HL-60/S4 treated with phorbol 12-myristate 13-acetate at 8.2 ng/mL for 4 days and 3 days (cell line): Measurements from ENCODE around the gene SLC38A10.

Source experiments
- in situ Hi-C: fragments of 300-500 bp; cut with MboI; formaldehyde crosslinking; loops from 2 replicates; pipeline ENCODE4 v1.15.0; 2022; ENCODE audit warnings: low sequenced_read_pairs

SLC38A10 gene

DNA sequence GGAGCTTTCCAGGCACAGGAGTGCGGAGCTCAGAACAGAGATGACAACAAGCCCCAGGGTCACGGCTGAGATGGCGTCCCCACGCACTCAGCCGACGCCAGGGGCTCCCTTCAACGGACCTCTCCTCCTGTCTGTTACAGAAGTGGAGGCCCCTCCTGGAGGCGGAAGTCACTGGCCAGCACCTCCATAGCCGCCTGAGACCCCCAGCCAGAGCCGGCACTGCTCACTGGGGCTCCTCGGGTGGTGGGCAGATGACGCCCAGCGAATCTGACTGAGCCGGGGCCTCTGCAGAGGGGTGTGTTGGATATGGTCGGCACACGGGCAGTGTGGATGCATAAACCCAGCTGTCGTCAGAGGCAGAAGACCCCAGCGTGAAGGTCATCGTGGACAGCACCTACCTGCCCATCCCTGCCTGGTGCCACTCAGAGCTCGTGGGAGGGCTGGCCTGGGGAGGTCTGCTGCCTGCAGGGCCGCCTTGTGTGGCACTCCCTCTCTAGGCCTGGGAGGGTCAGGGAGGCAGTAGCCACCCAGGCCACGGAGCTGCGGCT, 36.0 kb downstream of the SLC38A10 start:
- in situ Hi-C loops, result loop anchor here (10.0 to 25.0 kb wide), 2 partner anchors 226 to 353 kb away; no protein-coding TSS in a partner anchor

DNA sequence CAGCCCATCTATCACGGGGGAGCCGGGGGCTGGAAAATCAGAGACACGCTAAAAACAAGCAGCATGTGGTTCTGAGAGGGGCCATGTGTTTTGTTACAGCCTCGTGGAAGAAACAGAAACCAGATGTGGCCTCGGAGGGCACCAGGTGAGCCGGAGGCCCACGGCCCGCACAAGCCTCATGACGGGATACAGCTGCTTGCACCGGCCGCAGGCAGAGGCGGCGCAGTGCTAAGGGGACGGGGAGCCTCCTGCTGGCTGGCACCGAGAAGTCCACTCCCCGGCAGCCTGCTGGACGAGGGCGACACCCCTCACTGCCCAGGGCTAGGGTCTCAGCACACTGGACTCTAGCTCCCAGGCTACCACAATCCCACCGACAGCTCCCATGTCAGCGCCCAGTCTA, 36.8 kb downstream of the SLC38A10 start:
- in situ Hi-C loops, result loop anchor here (10.0 to 25.0 kb wide), 2 partner anchors 227 to 354 kb away; no protein-coding TSS in a partner anchor

- in situ Hi-C loops, result loop anchor here (10.0 to 25.0 kb wide), 2 partner anchors 227 to 355 kb away; no protein-coding TSS in a partner anchor
Measured at GRCh38 chr17:81257533-81257932, 37.6 kb downstream of the SLC38A10 start.

DNA sequence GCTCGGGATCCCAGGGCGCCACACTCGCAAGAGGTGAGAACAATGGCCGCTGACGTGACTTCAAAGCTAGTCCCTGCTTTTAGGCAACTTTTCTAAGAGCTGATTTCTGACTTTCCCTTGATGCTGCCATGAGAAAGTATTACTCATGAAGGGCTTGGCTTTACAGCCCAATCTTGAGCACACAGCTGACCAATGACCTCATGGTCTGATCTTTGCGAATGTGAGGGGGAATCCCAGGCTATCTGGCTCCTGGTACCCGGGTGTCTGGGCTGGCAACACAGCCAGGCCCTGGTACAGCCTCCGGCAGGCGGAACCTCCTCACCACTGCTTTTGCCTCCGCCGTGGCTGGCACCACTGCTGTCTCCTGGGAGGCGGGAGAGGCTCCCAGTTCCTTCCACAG, 38.5 kb downstream of the SLC38A10 start:
- in situ Hi-C loops, result loop anchor here (10.0 to 25.0 kb wide), 2 partner anchors 228 to 356 kb away; no protein-coding TSS in a partner anchor

GRCh38 chr17:81254955-81255717, 40.0 kb downstream of the SLC38A10 start:
- in situ Hi-C loops, result loop anchor here (10.0 to 25.0 kb wide), 2 partner anchors 230 to 357 kb away; no protein-coding TSS in a partner anchor

- in situ Hi-C loops, result loop anchor here (10.0 to 25.0 kb wide), 2 partner anchors 231 to 359 kb away; no protein-coding TSS in a partner anchor
Measured at GRCh38 chr17:81253358-81254131, 41.6 kb downstream of the SLC38A10 start.

GRCh38 chr17:81252987-81253329, 42.1 kb downstream of the SLC38A10 start:
- in situ Hi-C loops, result loop anchor here (10.0 to 25.0 kb wide), 2 partner anchors 232 to 359 kb away; no protein-coding TSS in a partner anchor

- in situ Hi-C loops, result loop anchor here (10.0 to 25.0 kb wide), 2 partner anchors 232 to 360 kb away; no protein-coding TSS in a partner anchor
Measured at GRCh38 chr17:81252326-81252986, 42.7 kb downstream of the SLC38A10 start.

GRCh38 chr17:81251709-81252301, 43.3 kb downstream of the SLC38A10 start:
- in situ Hi-C loops, result loop anchor here (10.0 to 25.0 kb wide), 2 partner anchors 233 to 360 kb away; no protein-coding TSS in a partner anchor

DNA sequence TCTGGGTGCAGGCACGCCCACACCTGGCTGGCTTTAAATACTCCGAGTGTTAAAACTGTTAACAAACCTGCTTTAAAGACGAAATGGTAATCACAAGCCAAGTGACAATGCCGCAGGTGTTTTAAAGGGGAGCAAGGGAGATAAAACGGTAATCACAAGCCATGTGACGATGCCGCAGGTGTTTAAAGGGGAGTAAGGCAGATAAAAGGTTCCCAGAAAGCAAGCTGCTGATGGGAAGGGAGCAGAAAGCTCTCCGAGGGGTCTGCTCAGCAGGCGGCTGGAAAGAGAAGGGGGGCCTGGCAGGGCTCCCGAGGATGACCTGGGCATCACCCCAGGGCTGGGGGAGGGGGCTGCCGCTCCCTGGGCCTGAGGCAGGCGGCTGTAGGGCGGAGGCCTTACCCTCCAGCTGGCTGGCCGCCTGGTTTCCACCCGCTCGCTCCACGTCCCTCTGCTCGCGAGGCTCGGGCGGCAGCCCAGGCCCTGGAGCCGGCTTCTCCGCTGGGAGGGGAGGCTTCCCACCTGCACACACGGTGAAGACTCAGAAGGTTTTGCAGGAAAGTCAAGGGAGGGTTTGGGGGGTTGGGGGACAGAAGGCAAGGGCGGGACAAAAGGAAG, 43.9 kb downstream of the SLC38A10 start:
- in situ Hi-C loops, result loop anchor here (10.0 to 25.0 kb wide), 2 partner anchors 234 to 361 kb away; no protein-coding TSS in a partner anchor

GRCh38 chr17:81250286-81251093, 44.6 kb downstream of the SLC38A10 start:
- in situ Hi-C loops, result loop anchor here (10.0 to 25.0 kb wide), 2 partner anchors 234 to 362 kb away; no protein-coding TSS in a partner anchor

DNA sequence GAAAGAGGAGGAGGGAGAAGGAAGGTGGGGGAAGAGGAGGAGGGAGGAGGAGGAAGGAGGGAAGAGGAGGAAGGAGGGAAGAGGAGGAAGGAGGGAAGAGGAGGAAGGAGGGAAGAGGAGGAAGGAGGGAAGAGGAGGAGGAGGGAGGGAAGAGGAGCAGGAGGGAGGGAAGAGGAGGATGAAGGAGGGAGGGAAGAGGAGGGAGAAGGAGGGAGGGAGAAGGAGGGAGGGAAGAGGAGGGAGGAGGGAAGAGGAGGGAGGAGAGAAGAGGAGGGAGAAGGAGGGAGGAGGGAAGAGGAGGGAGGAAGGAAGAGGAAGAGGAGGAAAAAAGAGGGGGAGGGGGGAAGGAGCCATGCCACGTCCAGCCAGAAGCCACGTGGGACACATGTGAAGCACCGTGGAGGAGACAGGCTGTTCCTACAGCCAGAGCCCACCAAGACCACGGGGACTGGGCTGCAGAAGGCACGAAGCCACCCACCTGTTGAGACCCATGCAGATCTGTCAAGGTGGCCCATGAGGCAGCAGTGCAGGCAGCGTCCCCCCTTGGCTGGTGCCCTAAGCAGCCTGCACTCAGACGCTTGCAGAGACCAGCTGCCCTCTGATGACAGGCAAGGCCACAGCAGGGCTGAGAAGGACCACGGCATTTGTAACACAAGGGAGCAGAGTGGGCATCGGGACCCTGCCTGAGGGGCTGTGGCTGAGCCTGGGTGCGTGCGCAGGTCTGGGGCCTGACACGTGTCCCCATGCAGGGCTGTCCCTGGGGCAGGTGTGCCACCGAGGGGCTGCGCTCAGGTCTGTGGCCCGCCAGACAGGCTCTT, 45.7 kb downstream of the SLC38A10 start:
- in situ Hi-C loops, result loop anchor here (10.0 to 25.0 kb wide), 3 partner anchors 112 to 363 kb away; no protein-coding TSS in a partner anchor

- in situ Hi-C loops, result loop anchor here (25.0 kb wide), 1 partner anchor 111 kb away; no protein-coding TSS in a partner anchor
Measured at GRCh38 chr17:81248649-81249048, 46.5 kb downstream of the SLC38A10 start.

DNA sequence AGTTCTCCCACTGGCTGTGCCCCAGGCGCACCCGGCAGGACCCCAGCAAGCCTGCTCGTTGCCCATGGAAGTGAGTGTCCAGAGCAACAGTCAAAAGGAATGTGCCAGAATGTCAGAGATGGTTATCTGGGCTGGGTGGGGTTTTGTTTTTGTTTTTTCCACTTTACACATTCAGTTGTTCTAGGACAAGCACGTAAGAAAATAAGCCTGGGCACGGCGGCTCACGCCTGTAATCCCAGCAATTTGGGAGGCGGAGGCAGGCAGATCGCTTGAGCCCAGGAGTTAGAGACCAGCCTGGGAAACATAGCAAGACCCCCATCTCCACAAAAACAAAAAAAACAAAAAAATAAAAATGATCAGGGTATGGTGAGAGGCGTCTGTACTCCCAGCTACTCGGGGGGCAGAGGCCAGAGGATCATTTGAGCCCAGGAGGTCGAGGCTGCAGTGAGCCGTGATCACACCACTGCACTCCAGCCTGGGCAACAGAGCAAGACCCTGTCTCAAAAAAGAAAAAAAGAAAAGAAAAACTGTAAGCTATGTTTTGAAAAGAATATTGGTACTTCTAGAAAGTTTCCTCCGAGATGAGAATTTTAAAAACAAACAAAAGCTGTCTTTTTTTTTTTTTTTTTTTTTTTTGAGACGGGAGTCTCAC, 47.6 kb downstream of the SLC38A10 start:
- in situ Hi-C loops, result loop anchor here (25.0 kb wide), 1 partner anchor 110 kb away; no protein-coding TSS in a partner anchor

DNA sequence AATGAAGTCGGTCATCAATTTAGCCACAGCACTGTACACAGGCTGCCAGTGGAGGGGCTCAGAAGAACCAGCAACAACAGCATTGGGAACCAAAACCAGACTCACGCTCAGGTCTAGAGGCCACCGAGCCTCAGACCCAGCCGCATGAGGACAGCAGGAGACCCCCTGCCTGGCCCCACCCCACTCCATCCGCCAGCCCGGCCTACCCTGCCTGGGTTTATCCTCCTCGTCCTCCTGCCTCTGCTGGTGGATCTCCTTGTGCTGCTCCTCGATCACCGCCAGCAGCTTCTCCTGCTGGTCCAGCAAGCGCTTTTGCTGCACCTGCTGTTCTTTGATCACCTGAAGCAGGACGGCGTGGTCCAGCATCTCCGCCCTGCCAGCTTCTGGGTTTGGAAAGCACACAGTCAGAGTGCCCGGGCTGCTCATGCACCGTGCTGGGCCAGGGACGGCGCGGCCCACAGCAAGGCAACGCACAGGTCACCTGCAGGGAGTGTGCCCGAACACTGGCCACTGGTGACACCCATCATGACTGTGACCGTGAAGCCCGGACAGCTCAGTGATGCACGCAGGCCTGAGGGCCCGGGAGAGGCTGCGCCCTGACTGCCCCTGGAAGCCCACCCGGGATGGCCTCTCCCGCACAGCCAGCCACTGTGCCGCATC, 48.3 kb downstream of the SLC38A10 start:
- in situ Hi-C loops, result loop anchor here (25.0 kb wide), 1 partner anchor 110 kb away; no protein-coding TSS in a partner anchor

DNA sequence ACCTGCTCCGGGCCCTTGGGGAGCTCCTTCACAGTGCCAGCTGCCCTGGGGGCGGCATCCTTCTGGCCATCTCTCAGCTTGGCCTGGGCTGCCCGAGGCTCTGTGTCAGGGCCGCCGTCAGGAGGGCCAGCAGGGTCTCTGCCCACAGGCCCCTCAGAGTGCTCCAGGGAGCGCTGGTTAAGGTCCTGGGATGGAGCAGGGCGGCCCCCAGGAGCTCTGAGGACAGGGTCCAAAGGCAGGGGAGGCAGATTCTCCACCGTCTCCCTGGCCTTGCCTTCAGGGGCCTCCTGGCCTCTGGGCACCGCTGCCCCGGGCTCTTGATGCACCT, 48.8 kb downstream of the SLC38A10 start:
- in situ Hi-C loops, result loop anchor here (25.0 kb wide), 1 partner anchor 109 kb away; no protein-coding TSS in a partner anchor
